MG63 (cell line): ENCODE results near the gene TTC7B. TPM values are rescaled to one million over a fixed set of nuclear protein-coding genes. Genes with fewer than 3 reads are reported as not detected.

Experiments used
- DNase-seq: peaks from one replicate; pipeline ENCODE4 v3.0.0-alpha.2; 2020
- H3K27me3 ChIP-seq: fragments of 250-450 bp; sonication (Bioruptor Pico); 2 replicates; pipeline ENCODE4 v1.5.1; 2020; ENCODE audit warnings: mild to moderate bottlenecking, moderate library complexity
- H3K36me3 ChIP-seq: fragments of 250-450 bp; sonication (Bioruptor Pico); 2 replicates; pipeline ENCODE4 v1.5.1; 2020; ENCODE audit warnings: mild to moderate bottlenecking, moderate library complexity
- H3K4me3 ChIP-seq: fragments of 250-450 bp; sonication (Bioruptor Pico); 2 replicates; pipeline ENCODE4 v1.5.1; 2020; ENCODE audit warnings: mild to moderate bottlenecking, moderate library complexity
- H3K9me3 ChIP-seq: fragments of 250-450 bp; sonication (Bioruptor Pico); 2 replicates; pipeline ENCODE4 v1.5.1; 2020; ENCODE audit warnings: mild to moderate bottlenecking, moderate library complexity
- total RNA-seq: library from RNA; depleted of rRNA; stranded (reverse); fragments of >200 nt; shearing (Covaris generic); gene quantifications from 2 replicates; pipeline ENCODE4 v1.2.3, GENCODE V29; 2014; ENCODE audit warnings: low replicate concordance

The TTC7B gene
- total RNA-seq, 1 experiment from 2014 or later, result 30.0 TPM

GRCh38 chr14:90717916-90718315, 98.3 kb downstream of the TTC7B start:
- Histone ChIP-seq H3K27me3 (no peaks in the 10 kb centered on the region), H3K36me3 (no peaks in the 10 kb centered on the region), H3K4me3 (no peak overlapping the region), H3K9me3 (no peaks in the 10 kb centered on the region)
- no peak for DNase-seq

- Histone ChIP-seq H3K4me3 (no peak overlapping the region), H3K36me3 (no peaks in the 10 kb centered on the region), H3K9me3 (no peaks in the 10 kb centered on the region), H3K27me3 (no peaks in the 10 kb centered on the region)
- DNase-seq, result no peak
Observed at GRCh38 chr14:90715993-90716392, 100.2 kb downstream of the TTC7B start.

- Histone ChIP-seq H3K36me3 (no peaks in the 10 kb centered on the region), H3K4me3 (no peak overlapping the region), H3K27me3 (no peaks in the 10 kb centered on the region), H3K9me3 (no peaks in the 10 kb centered on the region)
- DNase-seq, result no peak
Observed at GRCh38 chr14:90715495-90715894, 100.7 kb downstream of the TTC7B start.

DNA sequence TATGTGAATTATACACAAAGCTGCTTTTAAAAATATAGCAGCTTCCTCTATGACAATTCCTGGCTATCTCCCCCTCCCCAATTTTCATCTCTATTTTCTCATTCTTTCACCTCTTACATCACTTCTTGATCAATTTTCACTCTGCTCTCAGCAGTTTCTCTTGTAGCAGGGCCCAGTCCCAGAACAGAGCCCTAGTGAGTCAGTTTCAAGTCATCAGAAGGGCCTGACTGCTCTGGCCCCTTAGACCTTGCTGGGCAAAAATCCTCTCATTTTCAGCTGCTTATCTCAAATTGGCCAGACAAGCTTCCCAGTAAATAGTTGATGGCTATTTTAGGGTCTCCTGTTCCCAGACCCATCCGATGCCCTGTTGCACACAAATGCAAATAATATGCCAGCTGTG, 101.4 kb downstream of the TTC7B start:
- Histone ChIP-seq H3K36me3 (no peaks in the 10 kb centered on the region), H3K27me3 (no peaks in the 10 kb centered on the region), H3K9me3 (no peaks in the 10 kb centered on the region), H3K4me3 (no peak overlapping the region)
- no peak for DNase-seq

DNA sequence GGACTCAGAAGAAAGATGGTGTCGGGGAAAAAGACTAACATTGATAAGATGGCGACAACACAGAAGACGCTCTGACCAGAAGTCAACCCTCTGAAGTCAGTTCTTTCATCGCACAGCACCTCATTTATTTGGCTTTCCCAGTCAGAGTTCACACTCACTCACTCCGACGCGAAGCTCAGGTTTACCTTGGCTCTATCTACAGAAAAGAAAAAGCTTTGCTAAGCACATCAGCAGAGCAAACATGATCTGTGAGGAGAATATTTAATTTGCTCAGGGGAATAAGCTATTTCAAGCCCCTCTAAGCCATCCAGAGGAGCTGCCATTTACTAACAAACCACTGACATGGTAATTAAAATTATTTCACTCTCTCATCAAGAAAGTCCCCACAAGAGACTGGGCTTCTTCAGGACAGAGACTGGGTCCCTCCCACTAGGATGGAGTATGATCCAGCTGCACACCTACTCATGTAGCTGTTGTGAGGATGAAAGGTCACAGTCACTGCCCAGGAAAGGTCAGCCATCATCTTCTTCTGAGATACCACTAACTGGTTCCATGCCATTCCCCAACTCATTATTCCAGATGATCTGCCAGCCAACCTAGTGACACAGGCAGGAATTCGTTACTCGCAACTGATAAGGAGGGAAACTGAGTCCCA, 111.4 kb downstream of the TTC7B start:
- no peak for DNase-seq
- H3K4me3 ChIP-seq, result no peak overlapping the region
- H3K27me3 ChIP-seq, result no peaks in the 10 kb centered on the region
- H3K9me3 ChIP-seq, result no peaks in the 10 kb centered on the region
- no peaks in the 10 kb centered on the region for H3K36me3 ChIP-seq

GRCh38 chr14:90703841-90704737, 112.1 kb downstream of the TTC7B start:
- H3K36me3 ChIP-seq, result no peaks in the 10 kb centered on the region
- no peak overlapping the region for H3K4me3 ChIP-seq
- DNase-seq, result no peak
- no peaks in the 10 kb centered on the region for H3K27me3 ChIP-seq
- no peaks in the 10 kb centered on the region for H3K9me3 ChIP-seq

DNA sequence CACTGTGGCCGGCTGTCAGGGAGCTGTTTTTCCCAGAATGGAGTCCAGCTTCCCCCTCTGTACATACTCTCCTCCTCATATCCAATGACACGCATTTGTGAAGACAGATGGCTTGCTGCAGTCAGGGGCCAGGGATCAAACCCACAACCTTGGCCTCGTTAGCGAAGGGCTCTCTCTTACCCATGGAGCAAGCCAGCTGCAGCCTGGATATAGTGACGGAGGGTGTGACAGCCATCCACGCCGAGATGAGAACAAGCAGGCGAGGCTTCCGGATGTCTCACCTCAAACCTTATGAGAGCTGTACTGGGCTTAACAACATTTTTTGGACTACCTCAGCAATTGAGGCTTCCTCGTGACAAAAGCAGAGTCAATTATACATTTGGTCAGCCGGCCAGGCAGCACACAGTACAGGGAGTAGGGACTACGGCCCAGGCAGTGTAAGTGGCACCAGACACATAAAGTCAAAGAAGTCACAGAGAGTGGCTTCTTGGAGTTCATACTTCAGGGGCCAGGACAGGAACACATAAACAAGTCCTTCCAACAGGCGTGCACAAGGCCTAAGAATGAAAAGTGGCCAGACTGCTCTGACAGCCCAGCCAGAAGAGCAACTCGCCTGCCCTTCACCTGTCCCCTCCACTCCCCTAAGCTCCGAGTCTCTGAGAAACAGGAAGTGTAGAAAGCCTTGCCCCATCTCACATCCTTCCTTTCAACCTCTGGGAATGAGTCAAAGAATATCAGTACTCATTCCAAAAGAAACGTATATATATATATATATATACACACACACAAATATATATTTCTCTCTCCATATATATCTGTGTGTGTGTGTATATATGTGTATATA, 115.1 kb downstream of the TTC7B start:
- Histone ChIP-seq H3K36me3 (no peaks in the 10 kb centered on the region), H3K27me3 (no peaks in the 10 kb centered on the region), H3K9me3 (no peaks in the 10 kb centered on the region), H3K4me3 (no peak overlapping the region)
- no peak for DNase-seq

DNA sequence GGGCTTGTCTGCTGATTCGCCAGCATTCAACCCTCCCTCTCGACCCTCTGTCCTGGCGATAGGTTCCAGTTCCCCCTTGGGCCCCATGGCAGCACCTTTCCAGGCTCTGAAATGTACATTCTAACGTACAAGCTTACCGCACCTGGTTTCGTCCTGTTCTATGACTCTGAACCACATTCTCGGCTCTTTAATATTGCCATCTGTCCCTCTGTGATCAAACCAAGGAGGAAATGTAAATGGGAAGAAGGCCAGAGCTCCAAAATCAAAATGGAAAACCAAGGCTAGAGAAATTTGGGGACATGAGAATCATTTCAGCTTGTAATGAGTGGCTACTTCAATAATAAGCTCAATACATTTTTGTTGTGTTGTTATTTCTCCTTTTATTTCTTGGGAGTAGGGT, 117.2 kb downstream of the TTC7B start:
- Histone ChIP-seq H3K27me3 (no peaks in the 10 kb centered on the region), H3K4me3 (no peak overlapping the region), H3K36me3 (no peaks in the 10 kb centered on the region), H3K9me3 (no peaks in the 10 kb centered on the region)
- no peak for DNase-seq

GRCh38 chr14:90698379-90698869, 117.8 kb downstream of the TTC7B start:
- peak; percentile 77 for DNase-seq
- Histone ChIP-seq H3K36me3 (no peaks in the 10 kb centered on the region), H3K9me3 (no peaks in the 10 kb centered on the region), H3K4me3 (no peak overlapping the region), H3K27me3 (no peaks in the 10 kb centered on the region)

DNA sequence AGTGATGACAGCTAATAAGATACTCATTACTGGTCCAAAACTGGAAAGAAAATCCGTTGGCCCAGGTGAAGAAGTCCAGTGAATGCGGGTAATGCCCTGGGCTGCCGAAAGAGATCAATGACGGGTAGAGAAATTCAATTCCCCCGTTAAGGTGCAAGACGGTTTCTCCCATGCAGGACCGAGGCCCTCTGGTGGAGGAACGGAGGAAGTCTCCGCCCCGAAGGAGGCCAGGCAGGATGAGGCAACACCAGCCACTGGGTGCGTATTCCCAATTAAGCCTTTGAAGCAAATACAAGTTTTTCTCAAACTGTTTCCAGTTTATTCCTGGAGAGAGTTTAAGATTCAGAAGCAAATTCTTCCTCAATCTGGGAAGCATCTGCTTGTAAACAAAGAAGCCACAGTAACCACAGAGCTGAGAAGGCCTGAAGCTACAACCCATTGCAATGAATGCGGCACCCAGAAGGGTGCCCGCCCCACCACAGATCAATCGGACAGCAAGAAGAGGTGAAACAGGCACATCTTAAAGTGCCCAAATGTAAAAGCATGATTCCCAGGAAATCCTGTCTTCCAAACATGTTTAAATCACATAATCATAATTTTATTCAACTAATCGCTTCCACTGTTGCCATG, 118.5 kb downstream of the TTC7B start:
- no peak overlapping the region for H3K4me3 ChIP-seq
- DNase-seq, result peak; percentile 62
- H3K9me3 ChIP-seq, result no peaks in the 10 kb centered on the region
- H3K27me3 ChIP-seq, result no peaks in the 10 kb centered on the region
- no peaks in the 10 kb centered on the region for H3K36me3 ChIP-seq

GRCh38 chr14:90697132-90697531, 119.1 kb downstream of the TTC7B start:
- no peak overlapping the region for H3K4me3 ChIP-seq
- no peak for DNase-seq
- no peaks in the 10 kb centered on the region for H3K9me3 ChIP-seq
- no peaks in the 10 kb centered on the region for H3K27me3 ChIP-seq
- H3K36me3 ChIP-seq, result no peaks in the 10 kb centered on the region

GRCh38 chr14:90696720-90697119, 119.5 kb downstream of the TTC7B start:
- Histone ChIP-seq H3K36me3 (no peaks in the 10 kb centered on the region), H3K27me3 (no peaks in the 10 kb centered on the region), H3K9me3 (no peaks in the 10 kb centered on the region), H3K4me3 (no peak overlapping the region)
- no peak for DNase-seq

DNA sequence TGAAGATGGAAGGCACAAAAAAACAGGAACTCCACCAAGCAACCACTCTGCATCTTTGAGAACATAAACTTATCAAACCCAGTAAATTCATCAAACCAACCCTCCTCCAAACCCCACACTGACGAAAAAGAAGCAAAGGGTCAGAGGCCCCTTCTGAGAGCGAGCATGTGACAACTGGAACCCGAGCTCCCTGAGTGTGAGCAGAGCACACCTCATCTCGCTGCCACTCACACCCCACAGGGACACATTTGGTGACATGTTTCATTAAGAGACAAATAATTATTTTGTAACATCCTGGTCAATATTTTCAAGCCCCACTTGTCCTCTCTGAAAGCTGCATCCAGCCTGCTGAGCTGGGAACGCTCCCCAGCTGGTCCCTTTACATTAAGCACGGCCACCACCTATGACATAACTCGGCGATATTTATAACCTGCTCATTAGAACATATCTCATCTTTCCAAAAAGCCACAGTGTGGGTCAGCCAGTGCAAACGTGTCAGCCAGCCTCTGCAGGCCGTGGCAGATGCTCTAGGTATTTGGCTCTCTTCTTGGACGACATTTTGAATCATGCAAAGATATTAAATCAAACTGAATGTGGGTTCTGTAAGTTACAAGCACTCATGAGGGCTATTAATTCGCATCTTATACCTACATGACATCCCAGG, 120.1 kb downstream of the TTC7B start:
- Histone ChIP-seq H3K27me3 (no peaks in the 10 kb centered on the region), H3K9me3 (no peaks in the 10 kb centered on the region), H3K4me3 (no peak overlapping the region), H3K36me3 (no peaks in the 10 kb centered on the region)
- no peak for DNase-seq

- no peaks in the 10 kb centered on the region for H3K9me3 ChIP-seq
- H3K4me3 ChIP-seq, result no peak overlapping the region
- H3K27me3 ChIP-seq, result no peaks in the 10 kb centered on the region
- DNase-seq, result no peak
- H3K36me3 ChIP-seq, result no peaks in the 10 kb centered on the region
Observed at GRCh38 chr14:90693413-90693812, 122.8 kb downstream of the TTC7B start.

GRCh38 chr14:90692826-90693225, 123.4 kb downstream of the TTC7B start:
- H3K4me3 ChIP-seq, result no peak overlapping the region
- H3K36me3 ChIP-seq, result no peaks in the 10 kb centered on the region
- no peak for DNase-seq
- no peaks in the 10 kb centered on the region for H3K27me3 ChIP-seq
- no peaks in the 10 kb centered on the region for H3K9me3 ChIP-seq

- H3K36me3 ChIP-seq, result no peaks in the 10 kb centered on the region
- H3K9me3 ChIP-seq, result no peaks in the 10 kb centered on the region
- no peak overlapping the region for H3K4me3 ChIP-seq
- no peaks in the 10 kb centered on the region for H3K27me3 ChIP-seq
- no peak for DNase-seq
Observed at GRCh38 chr14:90692061-90692460, 124.2 kb downstream of the TTC7B start.
